Measurements from ENCODE around the gene KYNU.
"Not testable (repeated sequence)": the region's sequence is repeated elsewhere in the genome, so short reads cannot be mapped to it uniquely, and the experiment has no call there.

The KYNU gene

GRCh38 chr2:142877216-142877838 lies at the start of gene KYNU:
Gene KYNU, plus strand, starts transcription at chr2:142877664. Its CDS starts 7,704 bp downstream, at chr2:142885368.
- DNase-seq = no peak

- no peak for DNase-seq
These were observed 43.4 kb upstream of the KYNU start for GRCh38 chr2:142834021-142834420.

- no peak for DNase-seq
These were observed 37.0 kb upstream of the KYNU start for GRCh38 chr2:142840436-142840835.

- DNase-seq = no peak
These were observed 35.7 kb upstream of the KYNU start for GRCh38 chr2:142841788-142842187.

GRCh38 chr2:142842369-142842768 lies 35.1 kb upstream of the KYNU start:
- no peak for DNase-seq

GRCh38 chr2:142843731-142844130 lies 33.7 kb upstream of the KYNU start:
- DNase-seq = no peak

- no peak for DNase-seq
These were observed 29.3 kb upstream of the KYNU start for GRCh38 chr2:142848023-142848606.

- no peak for DNase-seq
These were observed 27.6 kb upstream of the KYNU start for GRCh38 chr2:142849820-142850219.

GRCh38 chr2:142853912-142854311 lies 23.6 kb upstream of the KYNU start:
- DNase-seq = no peak

- DNase-seq = no peak
These were observed 20.0 kb upstream of the KYNU start for GRCh38 chr2:142857256-142858164.

- no peak for DNase-seq
These were observed 18.5 kb upstream of the KYNU start for GRCh38 chr2:142858961-142859360.

GRCh38 chr2:142862299-142862698 lies 15.2 kb upstream of the KYNU start:
- DNase-seq = no peak

GRCh38 chr2:142862847-142863246 lies 14.6 kb upstream of the KYNU start:
- no peak for DNase-seq

- no peak for DNase-seq
These were observed 13.9 kb upstream of the KYNU start for GRCh38 chr2:142863485-142863961.

- not testable (repeated sequence) for DNase-seq
These were observed 12.9 kb upstream of the KYNU start for GRCh38 chr2:142864605-142865004.

- no peak for DNase-seq
These were observed 11.5 kb upstream of the KYNU start for GRCh38 chr2:142865924-142866323.

- no peak for DNase-seq
These were observed 11.0 kb upstream of the KYNU start for GRCh38 chr2:142866426-142866825.

- no peak for DNase-seq
These were observed 10.3 kb upstream of the KYNU start for GRCh38 chr2:142867136-142867535.

- no peak for DNase-seq
These were observed 9.2 kb upstream of the KYNU start for GRCh38 chr2:142868229-142868762.

GRCh38 chr2:142869065-142869460 lies 8.4 kb upstream of the KYNU start:
- DNase-seq = not testable (repeated sequence)

- DNase-seq = no peak
These were observed 7.9 kb upstream of the KYNU start for GRCh38 chr2:142869461-142870106.

GRCh38 chr2:142870526-142870925 lies 6.9 kb upstream of the KYNU start:
- no peak for DNase-seq

GRCh38 chr2:142871396-142871795 lies 6.1 kb upstream of the KYNU start:
- no peak for DNase-seq
